ENCODE results near the gene CDS2. TPM values are rescaled to one million over a fixed set of nuclear protein-coding genes. Genes with fewer than 3 reads are reported as not detected.

CDS2 gene
- total RNA-seq, 1 donor from 2014 or later: 20.6 TPM

GRCh38 chr20:5119435-5120184, 7.2 kb upstream of the CDS2 start, which contains the start of gene PCNA:
Gene PCNA (minus strand): TSS chr20:5119958. CDS start chr20:5119798, 160 bp downstream.
- peak; percentile 91 for DNase-seq

- DNase-seq: no peak
These were observed 6.7 kb upstream of the CDS2 start for GRCh38 chr20:5120185-5120476.

- no peak for DNase-seq
These were observed 3.9 kb upstream of the CDS2 start for GRCh38 chr20:5122873-5123260.

GRCh38 chr20:5127204-5127858, 523 bp downstream of the CDS2 start:
- peak; percentile 27 for DNase-seq

DNA sequence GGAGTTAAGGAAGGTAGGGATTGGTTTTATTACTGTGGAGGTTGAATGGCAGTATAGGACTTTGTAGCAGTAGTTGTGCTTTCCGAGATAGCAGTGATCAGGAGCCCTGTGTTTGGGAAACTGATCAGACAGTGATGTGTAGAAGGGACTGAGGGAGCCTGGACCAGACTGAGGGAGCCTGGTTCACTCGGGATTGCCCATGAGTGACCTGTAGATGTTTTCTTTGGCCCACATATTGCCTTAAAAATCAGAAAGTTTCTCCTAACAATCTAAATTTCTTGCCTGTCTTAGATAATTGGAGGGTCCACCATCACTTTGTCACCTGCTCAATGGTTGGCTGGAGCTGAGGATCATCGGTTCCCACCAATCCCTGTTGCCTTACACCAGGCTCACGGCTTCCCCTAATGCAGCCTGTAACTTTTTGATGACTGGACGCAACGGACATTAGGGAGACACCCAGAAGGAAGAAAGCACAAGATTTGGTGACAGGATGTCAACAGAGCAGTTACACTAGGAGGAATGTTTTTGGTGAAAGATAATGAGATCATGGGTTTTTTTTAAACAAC, 1.1 kb downstream of the CDS2 start:
- DNase-seq: no peak

DNA sequence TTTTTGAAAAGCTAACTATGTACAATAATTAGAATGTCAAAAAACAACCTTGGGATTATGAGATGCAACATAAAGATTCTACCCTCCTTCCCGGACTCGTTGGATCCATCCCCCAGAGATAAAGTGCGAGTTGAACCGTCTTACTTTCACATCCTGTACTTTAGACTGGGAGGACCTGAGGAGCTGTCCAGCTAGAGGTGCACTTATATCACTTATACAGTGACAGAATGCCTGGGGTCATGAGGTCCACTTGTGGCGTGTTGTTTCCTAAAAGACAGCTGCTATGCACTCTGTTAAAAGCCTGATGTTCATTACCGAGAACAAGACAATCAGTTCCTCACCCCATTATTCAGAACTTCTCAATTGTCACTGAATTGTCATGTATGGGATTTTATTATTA, 2.1 kb downstream of the CDS2 start:
- DNase-seq: no peak

GRCh38 chr20:5131502-5131901, 4.7 kb downstream of the CDS2 start:
- peak; percentile 56 for DNase-seq

- DNase-seq: no peak
These were observed 7.2 kb downstream of the CDS2 start for GRCh38 chr20:5133998-5134397.

GRCh38 chr20:5135363-5136012, 8.7 kb downstream of the CDS2 start:
- DNase-seq: no peak

GRCh38 chr20:5136096-5136495, 9.3 kb downstream of the CDS2 start:
- DNase-seq: no peak

DNA sequence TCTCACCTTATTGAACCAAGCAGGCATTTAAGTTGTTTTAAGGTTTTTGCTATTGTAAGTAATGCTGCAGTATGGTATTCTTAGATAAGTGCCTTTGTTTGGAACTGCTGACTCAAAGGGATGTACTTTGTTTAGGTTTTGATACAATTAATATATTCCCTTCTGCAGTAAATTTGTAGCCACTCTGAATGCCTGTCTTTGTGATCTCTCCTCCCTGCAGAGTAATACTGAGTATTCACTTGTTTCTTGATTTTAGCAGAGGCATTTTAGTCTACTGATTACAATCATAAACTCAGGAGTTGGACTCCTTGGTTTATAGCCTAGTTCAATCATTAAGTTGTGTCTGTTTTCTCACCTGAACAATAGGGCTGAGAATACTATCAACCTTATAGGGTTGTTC, 13.4 kb downstream of the CDS2 start:
- DNase-seq: no peak

- DNase-seq: no peak
These were observed 14.8 kb downstream of the CDS2 start for GRCh38 chr20:5141615-5142014.

DNA sequence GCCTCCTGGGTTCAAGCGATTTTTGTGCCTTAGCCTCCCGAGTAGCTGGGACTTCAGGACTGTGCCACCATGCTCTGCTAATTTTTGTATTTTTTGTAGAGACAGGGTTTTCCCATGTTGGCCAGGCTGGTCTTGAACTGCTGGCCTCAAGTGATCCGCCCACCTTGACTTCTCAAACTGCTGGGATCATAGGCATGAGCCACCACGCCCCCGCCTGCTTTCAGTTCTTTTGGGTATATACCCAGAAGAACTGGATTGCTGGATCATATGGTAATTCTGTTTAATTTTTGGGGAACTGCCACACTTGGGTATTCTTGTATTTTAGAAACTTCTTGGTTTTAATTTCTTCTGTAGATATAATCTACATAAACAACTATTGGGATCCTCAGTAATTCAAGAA, 17.0 kb downstream of the CDS2 start:
- DNase-seq: no peak

DNA sequence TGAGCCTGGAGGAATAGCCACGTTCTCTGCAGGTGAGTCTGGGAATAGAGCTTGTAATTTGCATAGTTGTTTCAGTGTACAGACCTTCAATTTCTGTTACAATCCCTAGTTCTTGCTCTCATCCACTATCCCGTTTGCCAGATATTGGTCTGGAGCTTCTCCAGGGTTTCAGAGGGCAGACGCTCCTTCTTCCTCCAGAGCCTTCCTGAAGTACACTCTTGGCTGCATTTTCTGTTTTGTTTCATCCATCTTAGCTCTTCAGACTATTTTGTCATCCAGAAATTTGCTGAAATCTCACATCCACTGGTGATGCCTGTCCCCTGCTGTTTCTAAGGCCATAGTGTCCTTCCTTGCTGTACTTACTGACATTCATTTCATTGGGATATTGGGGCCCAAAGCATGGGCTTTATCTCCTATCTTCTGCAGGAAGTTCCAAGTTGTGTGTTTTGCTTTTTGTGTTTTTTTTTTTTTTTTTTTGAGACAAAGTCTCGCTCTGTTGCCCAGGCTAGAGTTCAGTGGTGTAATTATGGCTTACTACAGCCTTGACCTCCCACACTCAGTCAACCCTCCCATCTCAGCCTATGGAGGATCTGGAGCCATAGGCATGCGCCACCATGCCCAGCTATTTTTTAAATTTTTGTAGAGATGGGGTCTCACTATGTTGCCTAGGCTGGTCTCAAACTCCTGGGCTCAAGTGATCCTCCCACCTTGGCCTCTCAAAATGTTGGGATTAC, 18.7 kb downstream of the CDS2 start:
- DNase-seq: no peak

- DNase-seq: no peak
These were observed 19.4 kb downstream of the CDS2 start for GRCh38 chr20:5146099-5146668.

- DNase-seq: no peak
These were observed 20.2 kb downstream of the CDS2 start for GRCh38 chr20:5146871-5147592.

GRCh38 chr20:5148581-5148980, 21.8 kb downstream of the CDS2 start:
- no peak for DNase-seq

- DNase-seq: no peak
These were observed 23.1 kb downstream of the CDS2 start for GRCh38 chr20:5149892-5150225.

GRCh38 chr20:5150226-5151076, 23.6 kb downstream of the CDS2 start:
- DNase-seq: no peak

GRCh38 chr20:5153152-5153467, 26.3 kb downstream of the CDS2 start:
- DNase-seq: no peak
